Measurements from ENCODE around the gene ELP5.

- no peak for TF ChIP-seq CTCF (IDR thresholded peaks at IDR 0.05)
- no peak for TF ChIP-seq POLR2AphosphoS5 (IDR thresholded peaks at IDR 0.05)
- TF ChIP-seq POLR2A (IDR thresholded peaks at IDR 0.05; ENCODE audit: low read depth), result no peak
- TF ChIP-seq EP300 (IDR thresholded peaks at IDR 0.05), result no peak
Observed at GRCh38 chr17:7240375-7240774, 11.6 kb upstream of the ELP5 start.

All from esophagus muscularis mucosa (tissue), 4 donors.